GM12891 (cell line): ENCODE data around the gene LRRC63. TPM values are rescaled to one million over a fixed set of nuclear protein-coding genes. Genes with fewer than 3 reads are reported as not detected.
"Not testable (repeated sequence)": the region's sequence is repeated elsewhere in the genome, so short reads cannot be mapped to it uniquely, and the experiment has no call there.

Experiments used
- DNase-seq: peaks from one replicate; pipeline ENCODE4 v3.0.0; 2011; ENCODE audit warnings: low spot score; ENCODE audit not compliant: insufficient read length
- FAIRE-seq: peaks from 2 replicates; lab custom pipeline; 2011; peaks lifted over from hg19 to GRCh38; lab: Jason Lieb, UNC
- PAX5 ChIP-seq: IDR thresholded peaks from 2 replicates; pipeline ENCODE4 v1.6.1; 2011; ENCODE audit warnings: low read length, moderate library complexity, mild to moderate bottlenecking; ENCODE audit not compliant: insufficient read depth, severe bottlenecking
- POLR2A ChIP-seq: IDR thresholded peaks from 2 replicates; pipeline ENCODE4 v1.6.1; 2011; ENCODE audit warnings: low read depth, low read length, control low read depth
- POLR2AphosphoS5 ChIP-seq: IDR thresholded peaks from 2 replicates; pipeline ENCODE4 v1.6.1; 2011; ENCODE audit warnings: low read depth, low read length, control low read depth
- POU2F2 ChIP-seq: IDR thresholded peaks from 2 replicates; pipeline ENCODE4 v1.6.1; 2011; ENCODE audit warnings: low read depth, mild to moderate bottlenecking, control low read depth, low read length, moderate library complexity
- SPI1 ChIP-seq: IDR thresholded peaks from 2 replicates; pipeline ENCODE4 v1.6.1; 2011; ENCODE audit warnings: low read depth, low read length, control low read depth
- TAF1 ChIP-seq: IDR thresholded peaks from 2 replicates; pipeline ENCODE4 v1.6.1; 2011; ENCODE audit warnings: low read depth, low read length, control low read depth
- polyA plus RNA-seq: library from polyadenylated mRNA; unstranded; fragments of >200 nt; gene quantifications from one replicate; pipeline ENCODE4 v1.2.1, GENCODE V29; 2012; ENCODE audit warnings: low read depth, missing spikeins, inconsistent platforms; ENCODE audit not compliant: missing spikeins

The LRRC63 gene, protein sequence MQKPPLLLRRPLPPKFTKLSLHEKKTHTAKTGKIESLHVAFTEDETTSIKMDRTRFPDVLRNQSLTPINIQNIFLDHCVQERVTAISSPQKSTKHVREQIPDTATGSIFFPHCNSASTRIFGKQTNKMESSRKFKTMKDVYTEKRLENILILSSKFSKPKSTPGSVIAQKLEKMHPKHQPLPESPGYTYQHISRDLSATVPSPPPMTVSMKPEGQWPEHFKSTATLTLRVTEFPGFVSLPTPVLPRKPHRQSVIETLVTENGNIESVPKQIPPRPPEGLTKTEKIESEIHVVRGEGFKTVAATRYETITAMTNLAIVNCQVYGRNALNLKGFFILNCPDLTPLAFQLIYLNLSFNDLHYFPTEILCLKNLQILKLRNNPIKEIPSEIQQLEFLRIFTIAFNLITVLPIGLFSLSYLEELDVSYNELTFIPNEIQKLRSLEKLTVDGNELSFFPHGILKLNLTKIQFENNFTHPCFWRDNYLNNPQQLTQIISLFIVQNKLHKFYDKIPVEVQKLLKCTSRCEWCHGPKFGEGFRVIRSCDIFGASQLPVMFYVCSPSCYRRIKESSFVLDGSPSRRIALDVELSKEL
- 0.24 TPM for polyA plus RNA-seq

- TF ChIP-seq PAX5, result no peak
- no peak for TF ChIP-seq SPI1
- TF ChIP-seq POU2F2, result peak; percentile 28; the same call in 1 of the 2 replicates
- DNase-seq (peak; percentile 59), FAIRE-seq (peak; percentile 94)
Measured at GRCh38 chr13:46211483-46212351, at the start of gene LRRC63. LRRC63 (plus strand) TSS chr13:46211928; CDS start chr13:46213035, 1,107 bp downstream.

GRCh38 chr13:46162741-46163140 is 49.0 kb upstream of the LRRC63 start:
- FAIRE-seq, DNase-seq: not testable (repeated sequence)

- DNase-seq (no peak), FAIRE-seq (no peak)
- TF ChIP-seq TAF1 (no peak), POLR2AphosphoS5 (no peak), POU2F2 (no peak), PAX5 (no peak)
Measured at GRCh38 chr13:46164661-46165060, 47.1 kb upstream of the LRRC63 start.

- DNase-seq (no peak), FAIRE-seq (peak; percentile 85)
- TF ChIP-seq SPI1 (no peak), POU2F2 (0 out of 2 replicates have a peak, but pooled peaks have one; percentile 21), POLR2A (no peak), POLR2AphosphoS5 (peak; percentile 26; the same call in 1 of the 2 replicates), PAX5 (peak; percentile 28), TAF1 (no peak)
Measured at GRCh38 chr13:46165485-46166223, 46.1 kb upstream of the LRRC63 start.

- DNase-seq (no peak), FAIRE-seq (no peak)
- TF ChIP-seq TAF1 (no peak), POLR2AphosphoS5 (no peak; the same call in 1 of the 2 replicates), SPI1 (no peak), POU2F2 (no peak), PAX5 (no peak), POLR2A (no peak)
Measured at GRCh38 chr13:46166224-46166584, 45.5 kb upstream of the LRRC63 start.

DNA sequence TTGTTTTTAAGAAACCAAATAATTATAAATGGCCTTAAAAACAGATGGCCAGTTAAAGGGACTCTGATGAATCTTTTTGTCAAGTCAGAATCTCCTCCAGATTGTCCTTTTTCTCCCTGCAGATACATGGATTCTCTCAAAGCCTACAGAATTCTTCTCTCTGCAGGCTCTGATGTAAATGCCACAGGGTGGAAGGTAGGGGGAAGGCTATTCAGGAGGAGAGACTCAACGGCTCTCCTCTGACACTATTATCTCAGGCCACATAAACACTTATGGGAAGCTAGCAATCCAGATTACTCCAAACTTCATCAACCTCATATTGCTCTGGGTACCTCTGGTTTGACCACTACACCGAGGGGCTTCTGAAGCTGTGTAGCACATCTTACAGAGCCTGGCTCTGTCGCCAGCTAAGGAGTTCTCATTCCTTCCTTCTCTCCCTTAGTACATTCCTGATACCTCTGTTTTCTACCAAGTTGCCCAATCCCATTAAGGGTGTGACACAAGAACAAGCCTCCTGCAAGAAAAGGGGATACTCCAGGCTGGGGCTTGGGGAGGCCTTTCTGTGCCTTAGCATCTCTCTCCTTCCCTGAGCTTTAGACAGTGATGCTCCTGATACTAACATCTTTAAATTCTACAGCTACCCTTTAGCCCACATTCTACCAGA is 44.6 kb upstream of the LRRC63 start:
- no peak for FAIRE-seq
- no peak for DNase-seq
- TF ChIP-seq SPI1, result no peak
- no peak for TF ChIP-seq TAF1
- TF ChIP-seq POU2F2, result no peak
- TF ChIP-seq POLR2AphosphoS5, result no peak; the same call in 1 of the 2 replicates
- no peak for TF ChIP-seq PAX5
- TF ChIP-seq POLR2A, result no peak; the same call in 1 of the 2 replicates

DNA sequence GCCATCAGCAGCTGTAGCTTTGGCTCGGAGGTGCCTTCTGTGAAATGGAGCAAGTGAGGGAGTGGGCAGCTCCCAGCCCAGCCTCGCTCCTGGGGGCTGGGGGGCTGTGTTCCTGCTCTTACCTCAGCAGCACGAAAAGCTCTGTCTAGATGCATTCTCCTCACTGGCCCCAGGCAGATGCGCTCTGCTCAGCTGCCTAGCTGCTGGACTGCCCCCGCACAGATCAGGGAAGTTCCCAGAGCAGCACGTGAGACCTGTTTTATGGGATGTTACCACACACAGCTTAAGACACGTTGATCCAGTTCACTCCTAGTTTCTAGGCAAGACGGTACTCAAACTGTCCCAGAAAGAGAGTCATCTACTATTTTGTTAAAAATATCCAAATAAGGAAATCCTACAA is 43.4 kb upstream of the LRRC63 start:
- peak; percentile 49; the same call in 1 of the 2 replicates for TF ChIP-seq TAF1
- peak; percentile 83 for TF ChIP-seq POLR2AphosphoS5
- no peak for TF ChIP-seq SPI1
- TF ChIP-seq POLR2A, result peak; percentile 87
- no peak for TF ChIP-seq PAX5
- 0 out of 2 replicates have a peak, but pooled peaks have one; percentile 40 for TF ChIP-seq POU2F2
- FAIRE-seq, result peak; percentile 96
- no peak for DNase-seq

DNA sequence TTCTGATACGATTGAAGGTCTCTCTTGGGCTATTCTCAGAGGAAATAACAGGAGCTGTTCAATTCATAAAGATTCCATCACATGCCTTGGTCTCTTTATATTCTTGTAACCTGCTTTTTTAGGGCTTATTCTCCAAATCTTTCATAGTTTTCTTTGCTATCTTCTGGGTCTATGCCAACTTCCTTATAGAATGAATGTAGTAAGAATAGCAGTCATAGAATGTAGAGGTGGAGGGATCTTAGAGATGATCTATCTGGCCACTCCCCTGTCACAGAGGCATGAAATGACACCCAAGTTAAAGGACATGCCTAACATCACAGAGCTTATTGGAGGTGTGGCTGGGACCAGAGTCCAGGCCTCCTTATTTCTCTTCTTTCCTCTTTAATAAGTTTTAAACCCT is 42.9 kb upstream of the LRRC63 start:
- DNase-seq (no peak), FAIRE-seq (no peak)
- TF ChIP-seq POLR2A, result no peak
- no peak for TF ChIP-seq POU2F2
- no peak for TF ChIP-seq POLR2AphosphoS5
- no peak for TF ChIP-seq PAX5
- TF ChIP-seq SPI1, result no peak
- no peak for TF ChIP-seq TAF1

- no peak for TF ChIP-seq POLR2AphosphoS5
- no peak for TF ChIP-seq POLR2A
- TF ChIP-seq SPI1, result no peak
- TF ChIP-seq POU2F2, result no peak
- TF ChIP-seq PAX5, result no peak
- no peak for TF ChIP-seq TAF1
- no peak for FAIRE-seq
- no peak for DNase-seq
Measured at GRCh38 chr13:46169758-46170157, 42.0 kb upstream of the LRRC63 start.
